Islet precursor cell (in vitro differentiated cells): ENCODE results near the gene MIB1.
A peak's percentile ranks its signal among the peaks of the same experiment; 100 is the strongest.

Experiments used
- DNase-seq: peaks from one replicate; pipeline ENCODE4 v3.0.0-alpha.2; 2018

Gene MIB1

DNA sequence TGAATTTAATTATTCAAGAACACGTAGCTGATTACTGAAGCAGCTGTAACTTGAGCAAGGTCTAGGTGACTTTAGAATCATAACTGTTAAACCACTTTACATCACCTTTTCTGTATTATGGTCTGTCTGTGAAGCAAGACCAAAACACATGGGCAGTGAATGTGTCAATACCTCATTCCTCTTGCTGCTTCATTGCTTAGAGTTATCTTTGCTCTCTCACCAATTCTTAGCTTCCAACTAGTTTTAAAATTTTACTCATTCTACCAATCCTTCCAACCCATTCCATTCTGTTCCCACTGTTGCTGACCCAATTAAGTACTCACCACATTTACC, 80.2 kb downstream of the MIB1 start:
- DNase-seq: no peak

GRCh38 chr18:21823848-21824247, 83.3 kb downstream of the MIB1 start:
- no peak for DNase-seq

DNA sequence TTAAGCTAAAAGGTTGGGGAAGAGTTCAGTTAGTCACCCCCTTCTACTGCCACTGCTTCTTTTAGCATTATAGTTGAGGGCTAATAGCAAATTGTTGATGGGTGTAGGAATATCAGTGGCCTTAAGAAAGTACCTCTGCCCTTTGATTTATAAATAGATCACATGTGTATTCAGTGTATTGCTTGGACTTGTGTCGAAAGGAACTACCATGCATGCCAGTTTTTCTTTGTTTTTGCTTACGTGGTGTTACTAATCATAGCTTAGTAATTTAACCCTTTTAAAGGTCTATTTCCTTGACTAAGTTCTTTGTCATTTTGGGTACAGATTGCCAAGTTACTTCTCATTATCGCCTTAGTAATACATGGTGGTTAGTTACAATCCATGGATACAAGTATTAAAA, 85.6 kb downstream of the MIB1 start:
- no peak for DNase-seq

- no peak for DNase-seq
Measured at GRCh38 chr18:21826641-21827302, 86.2 kb downstream of the MIB1 start.

DNA sequence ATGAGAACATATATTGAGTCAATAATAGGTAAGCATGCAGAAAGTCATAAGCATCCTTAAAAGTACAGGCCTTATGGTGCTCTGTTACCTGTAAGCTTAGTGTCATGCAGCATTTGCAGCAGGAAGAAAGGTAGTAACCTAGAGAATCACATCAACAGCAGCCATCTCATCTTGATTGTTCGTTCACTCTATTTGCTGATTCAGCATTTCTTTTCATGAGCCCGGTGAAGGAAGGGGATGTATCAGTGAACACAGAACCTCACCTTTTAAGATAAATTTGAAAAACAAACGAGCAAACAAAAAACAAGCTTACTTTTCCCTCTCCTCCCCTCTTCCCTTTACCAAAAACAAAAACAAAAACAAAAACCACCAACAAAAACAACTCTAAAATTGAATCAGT, 89.9 kb downstream of the MIB1 start:
- no peak for DNase-seq

- DNase-seq: peak; percentile 52
Measured at GRCh38 chr18:21831413-21831831, 90.8 kb downstream of the MIB1 start.

DNA sequence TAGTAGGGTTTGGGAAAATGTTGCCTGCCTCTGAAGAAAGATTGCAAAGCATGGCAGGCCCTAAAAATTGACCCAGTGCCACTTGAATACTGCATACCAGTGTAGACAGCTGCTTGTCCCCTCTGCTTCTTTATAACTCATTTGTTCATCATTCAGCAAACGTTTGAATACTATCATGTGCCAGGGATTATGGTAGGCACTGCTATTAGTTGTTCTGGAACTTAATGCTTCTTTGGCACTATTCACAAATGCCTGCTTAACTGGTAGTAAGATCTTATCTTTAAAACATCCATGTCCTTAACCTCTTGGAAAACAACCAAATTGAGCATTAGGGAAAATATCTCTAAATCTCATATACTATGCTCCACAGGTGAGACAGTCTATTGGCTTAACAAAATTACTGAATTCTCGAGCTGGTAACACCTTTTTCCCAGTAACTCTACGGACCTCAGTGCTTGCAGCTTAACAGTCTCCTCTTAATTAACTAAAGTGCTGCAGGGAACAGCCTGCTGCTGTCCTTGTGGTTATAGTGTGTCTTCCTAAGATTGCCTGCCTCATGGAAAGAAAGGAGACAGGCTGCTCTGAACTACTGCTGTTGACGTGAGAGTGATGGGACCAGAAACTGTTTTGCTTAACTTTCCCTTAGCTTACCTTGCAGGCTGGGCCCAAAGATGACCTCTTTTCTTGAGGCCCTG, 93.2 kb downstream of the MIB1 start:
- peak; percentile 50 for DNase-seq

- DNase-seq: no peak
Measured at GRCh38 chr18:21834299-21834660, 93.7 kb downstream of the MIB1 start.

DNA sequence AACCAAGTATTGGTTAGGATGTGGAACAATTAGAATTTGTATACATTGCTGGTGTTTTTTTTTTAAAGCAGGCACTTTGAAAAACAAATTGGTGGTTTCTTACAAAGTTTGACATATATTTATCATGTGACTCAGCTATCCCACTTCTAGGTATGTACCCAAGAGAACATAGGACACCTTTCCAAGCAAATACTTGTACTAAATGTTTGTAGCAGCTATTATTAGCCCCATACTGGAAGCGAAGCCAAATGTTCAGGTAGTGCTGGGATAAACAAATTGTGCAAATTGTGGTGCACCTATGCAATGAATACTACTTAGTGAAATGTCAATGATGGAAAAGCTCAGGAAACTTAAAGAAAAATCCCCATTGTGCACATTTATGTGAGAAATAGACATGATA, 101.0 kb downstream of the MIB1 start:
- no peak for DNase-seq

GRCh38 chr18:21843341-21843740, 102.7 kb downstream of the MIB1 start:
- DNase-seq: no peak

- no peak for DNase-seq
Measured at GRCh38 chr18:21851327-21851961, 110.9 kb downstream of the MIB1 start.

DNA sequence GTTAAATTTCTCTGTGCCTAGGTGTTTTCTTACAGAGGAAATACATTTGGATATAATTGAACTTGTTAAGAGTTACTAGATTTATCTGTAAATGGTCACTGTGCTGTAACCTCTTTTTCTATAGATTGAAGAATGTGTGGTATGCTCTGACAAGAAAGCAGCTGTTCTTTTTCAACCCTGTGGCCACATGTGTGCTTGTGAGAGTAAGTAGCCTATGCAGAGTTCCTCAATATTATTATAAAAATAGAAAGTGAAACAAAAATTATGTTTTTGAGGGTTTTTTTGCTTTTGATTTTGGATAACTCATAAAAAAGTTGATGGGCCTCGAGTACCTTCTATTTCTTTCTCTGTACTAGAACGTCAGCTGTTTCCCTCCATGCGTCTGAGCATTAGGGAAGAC, 112.4 kb downstream of the MIB1 start:
- no peak for DNase-seq

GRCh38 chr18:21853775-21854552, 113.4 kb downstream of the MIB1 start:
- no peak for DNase-seq

GRCh38 chr18:21855432-21855831, 114.8 kb downstream of the MIB1 start:
- no peak for DNase-seq

DNA sequence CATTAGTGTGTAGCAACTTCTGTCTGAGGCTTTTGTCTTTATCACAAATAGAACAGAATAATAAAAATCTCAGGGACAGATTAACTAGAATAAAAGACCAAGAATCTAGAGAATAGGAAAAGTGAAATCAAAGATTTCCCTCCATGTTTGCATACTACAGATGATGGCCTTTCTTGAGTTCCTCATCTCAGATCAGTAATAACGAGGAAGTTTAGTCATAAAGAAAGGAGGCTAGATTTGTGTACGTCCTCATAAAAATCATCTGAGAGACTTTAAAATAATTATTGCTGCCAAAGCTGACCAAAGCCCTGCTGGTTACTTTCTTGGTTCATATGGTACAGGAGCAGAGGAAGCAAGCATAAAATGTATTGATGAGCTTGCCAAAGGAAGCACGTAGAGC, 117.3 kb downstream of the MIB1 start:
- DNase-seq: no peak

DNA sequence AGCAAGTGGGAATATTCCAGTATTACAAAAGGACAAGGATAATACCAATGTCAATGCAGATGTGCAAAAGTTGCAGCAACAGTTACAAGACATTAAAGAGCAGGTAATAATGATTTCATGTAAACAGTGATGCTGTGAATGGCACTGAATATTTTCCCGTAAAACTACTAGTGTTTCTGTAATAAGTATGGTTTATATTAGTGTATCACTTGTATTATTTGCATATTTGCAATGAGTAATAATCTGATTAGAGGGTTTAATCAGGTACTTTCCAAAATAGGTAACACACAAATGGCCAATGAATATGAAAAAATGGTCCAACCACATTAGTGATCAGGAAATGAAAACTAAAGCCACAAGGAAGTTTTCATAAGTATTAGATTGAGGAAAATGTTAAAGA, 118.0 kb downstream of the MIB1 start:
- no peak for DNase-seq

- no peak for DNase-seq
Measured at GRCh38 chr18:21864386-21864785, 123.8 kb downstream of the MIB1 start.

DNA sequence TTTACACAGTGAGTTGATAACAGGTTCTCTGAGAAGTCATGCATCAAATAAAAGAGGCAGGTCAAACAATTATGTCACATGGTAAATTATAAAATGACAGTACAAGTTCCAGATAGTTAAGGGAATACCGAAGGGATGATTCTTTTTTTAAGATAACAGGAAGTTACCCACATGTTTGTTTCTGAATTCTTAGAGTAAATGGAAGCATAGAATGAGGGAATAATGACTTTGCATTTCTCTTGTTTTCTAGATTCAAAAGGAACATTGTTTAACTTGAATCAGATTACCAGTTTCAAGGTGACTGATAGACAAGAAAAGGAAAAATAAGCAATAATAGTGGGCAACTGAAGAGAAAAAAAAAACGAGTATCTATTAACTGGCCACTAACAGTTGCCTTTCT, 124.5 kb downstream of the MIB1 start:
- DNase-seq: no peak

GRCh38 chr18:21868770-21869169, 128.2 kb downstream of the MIB1 start:
- DNase-seq: no peak

- DNase-seq: no peak
Measured at GRCh38 chr18:21889570-21889969, 149.0 kb downstream of the MIB1 start.

DNA sequence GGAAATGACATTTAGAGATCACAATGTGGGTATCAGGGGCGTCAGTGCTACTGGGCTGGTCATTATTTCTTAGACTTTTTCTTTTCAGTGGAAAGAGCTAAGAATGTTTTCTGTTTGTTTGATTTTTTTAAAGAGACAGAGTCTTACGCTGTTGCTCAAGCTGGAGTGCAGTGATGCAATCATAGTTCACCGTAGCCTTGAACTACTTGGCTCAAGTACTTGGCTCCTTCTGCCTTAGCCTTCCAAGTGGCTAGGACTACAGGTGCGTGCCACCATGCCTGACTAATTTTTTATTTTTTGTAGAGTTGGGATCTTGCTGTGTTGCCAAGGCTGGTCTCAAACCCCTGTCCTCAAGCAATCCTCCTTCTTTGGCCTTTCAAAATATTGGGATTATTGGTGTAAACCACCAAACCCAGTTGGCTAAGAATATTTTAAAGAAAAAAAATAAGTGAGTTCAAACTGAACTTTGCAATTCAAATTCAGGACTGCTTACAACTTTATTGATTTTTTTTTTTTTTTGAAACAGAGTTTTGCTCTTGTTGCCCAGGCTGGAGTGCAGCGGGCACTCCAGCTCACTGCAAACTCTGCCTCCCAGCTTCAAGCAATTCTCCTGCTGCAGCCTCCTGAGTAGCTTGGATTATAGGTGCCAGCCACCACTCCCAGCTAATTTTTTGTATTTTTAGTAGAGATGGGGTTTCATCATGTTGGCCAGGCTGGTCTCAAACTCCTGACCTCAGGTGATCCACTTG, 154.2 kb downstream of the MIB1 start:
- no peak for DNase-seq

- no peak for DNase-seq
Measured at GRCh38 chr18:21896732-21897336, 156.2 kb downstream of the MIB1 start.

DNA sequence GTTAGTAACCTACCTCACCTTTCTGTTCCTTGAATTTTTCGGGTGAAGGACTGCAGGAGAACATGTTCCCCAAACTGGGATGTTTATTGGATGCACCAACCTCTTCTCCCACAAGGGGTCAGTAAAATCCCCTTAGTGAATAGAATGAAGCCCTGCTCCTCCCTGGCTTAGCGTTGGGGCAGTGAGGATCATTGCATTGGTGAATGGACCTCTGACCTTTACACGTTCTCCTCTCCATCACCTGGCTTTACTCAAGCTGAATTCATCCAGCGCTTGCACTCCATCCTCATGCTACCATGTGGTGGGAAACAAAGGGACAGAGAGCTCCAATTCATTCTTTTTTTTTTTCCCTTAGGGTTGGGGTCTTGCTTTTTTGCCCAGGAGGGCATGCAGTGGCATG, 157.2 kb downstream of the MIB1 start:
- DNase-seq: peak; percentile 70
